Measurements from ENCODE around the gene SLC30A2. TPM values are rescaled to one million over a fixed set of nuclear protein-coding genes. Genes with fewer than 3 reads are reported as not detected.

SLC30A2 gene
- total RNA-seq, 1 donor from 2014 or later = 4.4 TPM

- peak overlapping the region; percentile 15 for H3K27ac Mint-ChIP-seq
- H3K4me1 Mint-ChIP-seq (ENCODE audit: unreplicated experiment) = peaks cover 40% of the 10 kb centered on the region
- TF ChIP-seq, protein P1, sequence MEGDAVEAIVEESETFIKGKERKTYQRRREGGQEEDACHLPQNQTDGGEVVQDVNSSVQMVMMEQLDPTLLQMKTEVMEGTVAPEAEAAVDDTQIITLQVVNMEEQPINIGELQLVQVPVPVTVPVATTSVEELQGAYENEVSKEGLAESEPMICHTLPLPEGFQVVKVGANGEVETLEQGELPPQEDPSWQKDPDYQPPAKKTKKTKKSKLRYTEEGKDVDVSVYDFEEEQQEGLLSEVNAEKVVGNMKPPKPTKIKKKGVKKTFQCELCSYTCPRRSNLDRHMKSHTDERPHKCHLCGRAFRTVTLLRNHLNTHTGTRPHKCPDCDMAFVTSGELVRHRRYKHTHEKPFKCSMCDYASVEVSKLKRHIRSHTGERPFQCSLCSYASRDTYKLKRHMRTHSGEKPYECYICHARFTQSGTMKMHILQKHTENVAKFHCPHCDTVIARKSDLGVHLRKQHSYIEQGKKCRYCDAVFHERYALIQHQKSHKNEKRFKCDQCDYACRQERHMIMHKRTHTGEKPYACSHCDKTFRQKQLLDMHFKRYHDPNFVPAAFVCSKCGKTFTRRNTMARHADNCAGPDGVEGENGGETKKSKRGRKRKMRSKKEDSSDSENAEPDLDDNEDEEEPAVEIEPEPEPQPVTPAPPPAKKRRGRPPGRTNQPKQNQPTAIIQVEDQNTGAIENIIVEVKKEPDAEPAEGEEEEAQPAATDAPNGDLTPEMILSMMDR (conservative IDR thresholded peaks at IDR 0.05) = no peak
- no peaks in the 10 kb centered on the region for H3K27me3 Mint-ChIP-seq
- no peak for DNase-seq (ENCODE audit: extremely low spot score, unreplicated experiment)
- H3K9me3 Mint-ChIP-seq = no peaks in the 10 kb centered on the region
- no peak overlapping the region for H3K4me3 Mint-ChIP-seq
- H3K36me3 Mint-ChIP-seq = no peaks in the 10 kb centered on the region
Measured at GRCh38 chr1:26075421-26076144, 29.7 kb upstream of the SLC30A2 start.

DNA sequence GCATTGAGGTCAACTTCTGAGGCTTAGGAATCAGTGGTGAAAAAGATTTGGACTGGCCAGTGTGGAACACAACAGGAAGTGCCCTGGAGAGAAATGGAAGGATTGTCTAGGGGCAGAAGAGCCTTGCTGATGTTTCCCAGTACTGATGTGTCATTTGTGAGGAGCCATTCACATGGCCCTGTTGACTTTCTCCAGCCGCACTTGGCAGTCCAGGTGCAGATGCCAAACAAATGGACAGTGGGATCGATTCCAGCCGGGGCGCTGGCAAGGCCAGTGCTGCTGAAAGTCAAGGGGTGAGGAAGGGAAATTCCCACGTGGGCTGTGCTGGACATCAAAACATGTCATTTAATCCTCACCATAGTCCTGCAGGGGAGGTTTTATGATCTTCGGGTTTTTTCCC lies 26.4 kb upstream of the SLC30A2 start:
- Mint-ChIP-seq H3K4me1 (ENCODE audit: unreplicated experiment) (peaks cover 30% of the 10 kb centered on the region), H3K9me3 (no peaks in the 10 kb centered on the region), H3K27me3 (peaks cover 3% of the 10 kb centered on the region), H3K27ac (no peak overlapping the region), H3K4me3 (no peak overlapping the region), H3K36me3 (no peaks in the 10 kb centered on the region)
- TF ChIP-seq, protein P1 (conservative IDR thresholded peaks at IDR 0.05) = no peak
- no peak for DNase-seq (ENCODE audit: extremely low spot score, unreplicated experiment)

DNA sequence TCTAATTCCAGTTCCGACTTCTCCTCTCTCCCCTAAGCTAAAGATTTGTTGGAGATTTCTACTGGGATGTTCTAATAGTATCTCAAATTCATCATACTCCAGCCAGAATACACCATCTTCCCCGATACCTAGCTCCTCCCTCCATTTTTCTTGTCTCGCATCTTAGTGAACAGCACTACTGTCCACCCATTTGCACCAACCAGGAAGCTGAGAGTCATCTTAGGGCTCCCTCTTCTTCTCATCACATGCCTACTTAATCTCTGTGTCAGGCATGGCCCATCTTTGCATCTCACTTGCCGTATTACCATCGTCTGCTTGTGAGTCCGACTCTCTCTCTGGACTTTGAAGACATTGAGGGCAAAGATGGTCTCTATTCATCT lies 25.0 kb upstream of the SLC30A2 start:
- H3K4me3 Mint-ChIP-seq = no peak overlapping the region
- no peak overlapping the region for H3K27ac Mint-ChIP-seq
- DNase-seq (ENCODE audit: extremely low spot score, unreplicated experiment) = no peak
- H3K9me3 Mint-ChIP-seq = no peaks in the 10 kb centered on the region
- peaks cover 31% of the 10 kb centered on the region for H3K4me1 Mint-ChIP-seq (ENCODE audit: unreplicated experiment)
- H3K36me3 Mint-ChIP-seq = no peaks in the 10 kb centered on the region
- TF ChIP-seq, protein P1 (conservative IDR thresholded peaks at IDR 0.05) = no peak
- H3K27me3 Mint-ChIP-seq = peaks cover 3% of the 10 kb centered on the region

GRCh38 chr1:26070296-26070962 lies 24.5 kb upstream of the SLC30A2 start:
- TF ChIP-seq, protein P1 (conservative IDR thresholded peaks at IDR 0.05) = no peak
- Mint-ChIP-seq H3K4me3 (no peak overlapping the region), H3K9me3 (no peaks in the 10 kb centered on the region), H3K36me3 (no peaks in the 10 kb centered on the region), H3K27ac (no peak overlapping the region), H3K4me1 (ENCODE audit: unreplicated experiment) (peaks cover 33% of the 10 kb centered on the region), H3K27me3 (peaks cover 3% of the 10 kb centered on the region)
- no peak for DNase-seq (ENCODE audit: extremely low spot score, unreplicated experiment)

GRCh38 chr1:26069941-26070295 lies 24.0 kb upstream of the SLC30A2 start:
- H3K27me3 Mint-ChIP-seq = peaks cover 3% of the 10 kb centered on the region
- H3K4me1 Mint-ChIP-seq (ENCODE audit: unreplicated experiment) = peaks cover 33% of the 10 kb centered on the region
- no peak overlapping the region for H3K27ac Mint-ChIP-seq
- no peak for DNase-seq (ENCODE audit: extremely low spot score, unreplicated experiment)
- TF ChIP-seq, protein P1 (conservative IDR thresholded peaks at IDR 0.05) = no peak
- no peak overlapping the region for H3K4me3 Mint-ChIP-seq
- no peaks in the 10 kb centered on the region for H3K36me3 Mint-ChIP-seq
- no peaks in the 10 kb centered on the region for H3K9me3 Mint-ChIP-seq
